Activated gamma-delta T cell treated with Interleukin-2 at 50 U/mL for 16 hours (primary cell): ENCODE data around the gene YIF1B.
A peak's percentile ranks its signal among the peaks of the same experiment; 100 is the strongest.

Source experiments
- DNase-seq: peaks from one replicate; pipeline ENCODE4 v3.0.0-alpha.2; 2020

Gene YIF1B

DNA sequence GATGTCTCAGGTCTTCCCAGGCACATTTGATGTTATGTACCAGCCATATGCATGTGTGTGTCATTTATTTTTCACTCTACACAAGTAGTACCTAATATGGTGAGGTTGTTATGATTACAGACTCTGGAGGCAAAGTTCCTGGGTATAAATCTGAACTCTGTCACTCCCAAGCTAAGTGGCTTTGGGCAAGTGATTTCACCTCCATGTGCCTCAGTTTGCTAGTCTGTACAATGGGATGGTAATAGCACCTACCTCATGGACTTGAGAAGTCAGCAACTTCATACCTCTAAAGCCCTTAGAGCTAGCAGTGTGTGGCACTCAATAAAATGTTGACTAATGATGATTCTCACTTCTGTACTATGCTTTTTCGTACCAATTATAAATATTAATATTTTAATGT, 16.0 kb upstream of the YIF1B start:
- no peak for DNase-seq

DNA sequence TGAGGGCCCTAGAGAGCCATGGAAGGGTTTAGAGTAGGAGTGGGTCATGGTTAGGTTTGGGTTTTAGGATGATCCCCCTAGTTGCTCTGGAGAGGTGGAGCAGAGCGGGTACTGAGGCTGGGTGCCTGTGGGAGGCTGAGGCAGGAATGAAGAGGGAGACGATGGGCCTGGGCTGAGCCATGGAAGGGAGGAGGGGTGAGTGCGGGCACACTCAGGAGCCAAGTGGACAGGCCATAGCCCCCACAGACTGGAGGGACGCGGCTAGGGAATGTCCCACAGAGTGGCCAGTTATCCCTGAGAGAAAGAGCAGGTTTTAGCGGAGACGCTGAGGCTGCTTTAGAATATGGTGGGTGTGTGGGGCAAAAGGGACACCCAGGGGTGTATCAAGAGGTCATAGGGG, 13.9 kb upstream of the YIF1B start:
- DNase-seq: no peak

DNA sequence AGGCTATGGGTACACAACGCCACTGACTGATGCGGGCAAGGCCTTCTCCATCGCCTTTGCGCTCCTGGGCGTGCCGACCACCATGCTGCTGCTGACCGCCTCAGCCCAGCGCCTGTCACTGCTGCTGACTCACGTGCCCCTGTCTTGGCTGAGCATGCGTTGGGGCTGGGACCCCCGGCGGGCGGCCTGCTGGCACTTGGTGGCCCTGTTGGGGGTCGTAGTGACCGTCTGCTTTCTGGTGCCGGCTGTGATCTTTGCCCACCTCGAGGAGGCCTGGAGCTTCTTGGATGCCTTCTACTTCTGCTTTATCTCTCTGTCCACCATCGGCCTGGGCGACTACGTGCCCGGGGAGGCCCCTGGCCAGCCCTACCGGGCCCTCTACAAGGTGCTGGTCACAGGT, 10.8 kb upstream of the YIF1B start:
- no peak for DNase-seq

DNA sequence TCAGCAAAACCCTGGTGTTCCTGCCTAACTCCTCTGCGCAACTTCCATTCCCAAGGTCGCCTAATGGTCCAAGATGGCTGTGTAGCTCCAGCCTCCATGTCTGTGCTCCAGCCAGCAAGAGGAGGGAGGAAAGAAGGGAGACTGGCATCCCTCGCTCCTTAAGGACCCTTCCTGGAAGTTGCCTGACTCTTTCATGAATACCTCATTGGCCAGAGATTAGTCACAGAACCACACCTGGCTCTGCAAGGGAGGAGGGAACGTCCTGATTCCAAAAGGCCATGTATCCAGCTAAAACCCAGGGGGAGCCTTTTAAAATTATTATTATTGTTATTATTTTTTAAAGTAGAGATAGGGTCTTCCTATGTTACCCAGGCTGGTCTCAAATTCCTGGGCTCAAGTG, 8.7 kb upstream of the YIF1B start:
- DNase-seq: no peak

DNA sequence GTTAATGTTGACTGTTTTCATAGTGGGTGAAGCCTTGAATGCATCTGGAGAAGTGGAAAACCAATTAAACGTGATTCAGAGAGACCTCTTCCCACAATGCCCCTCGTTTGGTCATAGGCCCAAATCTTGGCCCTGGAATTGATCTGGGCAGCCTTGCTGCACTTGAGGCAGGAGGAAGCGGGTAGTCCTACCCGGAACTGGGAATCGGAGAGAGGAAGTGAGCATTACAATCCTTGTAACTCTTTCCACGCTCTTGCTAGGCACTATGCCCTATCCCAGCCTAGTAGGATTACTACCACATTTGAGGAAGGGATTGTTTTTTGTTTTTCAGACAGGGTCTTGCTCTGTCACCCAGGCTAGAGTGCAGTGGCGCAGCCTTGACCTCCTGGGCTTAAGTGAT, 7.5 kb upstream of the YIF1B start:
- no peak for DNase-seq

DNA sequence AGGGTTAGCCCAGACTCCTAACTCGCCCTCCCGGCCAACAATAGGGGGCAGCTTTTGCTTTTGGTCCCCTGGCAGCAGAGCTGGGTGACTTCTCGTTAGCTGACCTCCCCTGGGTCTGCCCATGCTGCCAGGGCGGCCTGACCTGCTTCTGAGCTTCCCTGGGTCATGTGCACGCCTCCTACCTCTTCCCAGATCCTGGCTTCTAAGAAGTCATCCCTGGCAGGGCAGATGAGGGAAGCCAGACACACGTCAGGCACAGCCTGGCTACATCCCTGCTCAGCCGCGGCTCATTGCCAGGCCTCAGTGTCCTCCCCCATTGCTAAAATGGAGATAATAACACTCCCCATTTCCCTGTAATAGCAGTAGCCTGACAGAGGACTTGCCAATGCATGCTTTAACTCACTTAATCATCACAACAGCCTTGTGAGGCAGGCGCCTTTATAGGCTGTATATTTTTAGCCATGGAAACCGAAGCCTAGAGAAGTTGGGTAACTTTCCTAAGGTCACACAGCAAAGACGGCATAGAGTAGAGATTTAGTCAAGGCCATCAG, 6.0 kb upstream of the YIF1B start:
- no peak for DNase-seq

DNA sequence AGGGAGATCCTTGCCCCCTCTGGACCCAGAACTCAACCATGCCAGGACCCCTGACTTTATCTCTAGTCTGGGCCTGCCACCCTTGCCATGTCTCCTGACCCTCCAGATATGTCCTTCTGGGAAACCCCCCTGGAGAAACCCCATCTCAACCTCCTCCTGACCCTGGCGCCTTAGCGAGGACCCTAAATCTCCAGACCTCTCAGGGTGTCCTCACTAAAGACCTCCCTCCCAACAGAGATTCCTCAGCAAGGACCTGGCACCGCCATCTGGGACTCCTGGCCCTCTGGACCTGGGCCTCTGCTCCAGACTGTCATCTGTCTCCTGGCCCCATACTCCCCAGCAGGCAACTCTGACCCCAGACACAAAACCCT, 5.2 kb upstream of the YIF1B start:
- DNase-seq: no peak

DNA sequence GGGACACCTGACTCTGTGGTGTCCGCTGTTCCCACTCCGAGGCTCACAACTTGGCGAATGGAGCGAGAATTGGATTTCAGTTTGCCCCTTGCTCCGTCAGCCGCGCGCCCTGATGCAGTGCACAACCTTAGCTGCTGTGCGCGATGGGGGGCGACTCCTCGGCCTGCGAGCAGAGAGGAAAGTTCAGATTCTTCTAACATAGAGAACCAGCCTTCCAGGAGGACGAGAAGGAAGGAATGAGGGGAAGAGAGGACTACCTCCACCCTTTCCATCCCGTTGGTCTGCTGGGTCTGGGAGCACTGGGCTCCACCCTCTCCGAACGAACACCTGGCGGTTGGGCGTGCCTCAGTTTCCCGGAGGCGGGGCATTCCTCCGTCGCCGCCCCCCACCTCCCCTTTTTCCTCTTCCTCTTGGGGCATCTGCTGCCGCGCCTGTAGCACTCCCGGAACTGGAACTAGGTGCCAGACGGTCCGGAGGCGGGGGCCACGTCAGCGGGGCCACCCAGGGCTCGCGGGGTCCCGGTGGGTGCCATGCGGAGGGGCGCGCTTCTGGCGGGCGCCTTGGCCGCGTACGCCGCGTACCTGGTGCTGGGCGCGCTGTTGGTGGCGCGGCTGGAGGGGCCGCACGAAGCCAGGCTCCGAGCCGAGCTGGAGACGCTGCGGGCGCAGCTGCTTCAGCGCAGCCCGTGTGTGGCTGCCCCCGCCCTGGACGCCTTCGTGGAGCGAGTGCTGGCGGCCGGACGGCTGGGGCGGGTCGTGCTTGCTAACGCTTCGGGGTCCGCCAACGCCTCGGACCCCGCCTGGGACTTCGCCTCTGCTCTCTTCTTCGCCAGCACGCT, 3.9 kb upstream of the YIF1B start, which contains the start of gene KCNK6:
TSS of gene KCNK6 (plus strand) at position 425 of the 838 bp plus-strand sequence. CDS start at position 531, 106 bp downstream.
- DNase-seq: peak; percentile 35

DNA sequence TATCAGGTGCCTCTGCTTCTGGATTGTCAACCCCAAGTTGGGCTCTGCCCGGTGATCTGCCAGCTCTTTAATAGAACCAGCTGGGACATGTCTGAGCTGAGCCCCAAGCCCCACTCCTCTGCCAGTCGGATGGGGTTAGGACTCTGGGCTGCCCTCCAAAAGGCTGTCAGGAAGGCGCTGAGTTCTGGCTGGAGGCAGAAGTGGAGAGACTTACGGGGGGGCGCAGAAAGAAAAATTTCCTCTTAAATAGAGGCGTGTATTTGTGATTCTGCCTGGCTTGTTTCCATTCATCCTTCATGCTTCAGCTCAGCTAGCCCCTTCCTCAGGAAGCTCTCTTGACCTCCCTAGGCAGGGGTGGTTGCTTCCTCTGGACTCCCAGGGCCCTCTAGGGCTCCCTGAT, 2.9 kb upstream of the YIF1B start:
- DNase-seq: no peak

DNA sequence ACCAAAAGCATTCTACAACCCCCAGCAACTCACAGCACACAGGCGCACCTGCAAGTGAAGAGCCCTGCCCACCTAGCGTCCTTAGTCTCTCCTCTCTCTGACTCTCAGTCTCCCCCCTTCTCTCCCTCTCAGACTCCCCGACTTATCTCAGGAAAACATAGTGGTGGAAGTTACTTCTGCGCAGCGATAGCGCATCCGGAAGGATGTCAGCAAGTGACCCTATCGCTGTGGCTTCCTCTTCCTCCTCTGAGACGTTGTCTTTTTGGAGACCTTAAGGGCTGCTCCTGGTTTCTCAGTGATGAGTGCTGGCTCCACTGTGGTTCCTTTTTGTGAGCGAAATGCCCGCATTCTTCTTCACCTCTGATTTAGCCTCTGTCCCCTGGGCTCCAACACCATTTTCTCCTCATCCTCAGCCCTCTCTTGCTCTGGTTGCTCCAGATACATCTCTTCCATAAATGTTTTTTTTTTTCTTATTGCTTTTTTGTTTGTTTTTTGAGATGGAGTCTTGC, 1.4 kb upstream of the YIF1B start:
- DNase-seq: peak; percentile 12

DNA sequence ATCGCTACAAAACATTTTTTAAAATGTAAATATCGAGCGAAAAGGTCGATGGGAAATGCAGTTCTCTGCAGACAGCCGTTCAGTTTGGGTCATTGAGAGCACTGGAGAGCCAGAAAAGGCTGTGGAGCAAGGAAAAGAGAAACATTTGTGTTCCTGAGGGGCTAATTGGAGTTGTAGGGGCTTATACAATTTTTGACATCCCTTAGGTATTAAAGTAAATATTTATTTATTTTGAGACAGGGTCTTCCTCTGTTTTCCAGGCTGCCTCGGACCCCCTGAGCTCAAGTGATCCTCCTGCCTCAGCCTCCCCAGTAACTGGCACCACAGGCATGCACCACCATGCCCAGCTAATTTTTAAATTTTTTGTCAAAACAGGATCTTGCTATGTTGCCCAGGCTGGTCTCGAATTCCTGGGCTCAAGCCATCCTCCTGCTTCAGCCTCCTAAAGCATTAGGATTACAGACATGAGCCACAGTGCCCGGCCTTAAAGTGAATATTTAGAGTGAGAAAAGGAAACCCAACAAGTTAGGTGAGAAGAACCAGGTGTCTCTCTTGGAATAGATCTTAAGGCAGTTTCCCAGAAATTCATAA, 825 bp upstream of the YIF1B start:
- DNase-seq: no peak

DNA sequence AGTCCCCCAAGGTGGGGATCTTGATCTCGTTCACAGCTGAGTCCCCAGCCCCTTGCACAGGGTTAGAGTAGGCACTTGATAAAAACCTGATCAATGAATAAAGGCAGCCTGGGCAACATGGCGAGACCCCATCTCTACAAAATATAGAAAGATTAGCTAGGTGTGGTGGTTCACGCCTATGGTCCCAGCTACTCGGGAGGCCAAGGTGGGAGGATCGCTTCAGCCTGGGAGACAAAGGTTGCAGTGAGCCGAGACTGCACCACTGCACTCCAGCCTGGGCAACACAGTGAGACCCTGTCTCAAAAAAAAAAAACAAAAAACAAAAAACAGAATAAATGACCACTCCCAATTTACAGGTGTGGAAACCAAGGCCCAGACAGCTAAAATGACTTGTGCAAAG, 4.8 kb downstream of the YIF1B start:
- DNase-seq: no peak

DNA sequence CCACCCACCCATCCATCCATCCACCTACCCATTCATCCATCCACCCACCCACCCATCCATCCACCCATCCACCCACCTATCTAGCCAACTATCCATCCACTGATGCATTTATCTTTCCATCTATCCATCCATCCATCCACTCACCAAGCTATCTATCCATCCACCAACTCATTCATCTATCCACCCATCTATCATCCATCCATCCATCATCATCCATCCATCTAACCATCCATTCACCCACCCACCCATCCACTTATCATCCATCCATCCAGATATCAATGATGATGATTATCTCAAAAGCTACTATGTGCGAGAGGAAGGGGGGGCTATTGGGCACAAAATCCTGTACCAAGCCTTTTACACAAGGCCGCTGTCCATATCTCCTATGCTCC, 5.5 kb downstream of the YIF1B start:
- no peak for DNase-seq

DNA sequence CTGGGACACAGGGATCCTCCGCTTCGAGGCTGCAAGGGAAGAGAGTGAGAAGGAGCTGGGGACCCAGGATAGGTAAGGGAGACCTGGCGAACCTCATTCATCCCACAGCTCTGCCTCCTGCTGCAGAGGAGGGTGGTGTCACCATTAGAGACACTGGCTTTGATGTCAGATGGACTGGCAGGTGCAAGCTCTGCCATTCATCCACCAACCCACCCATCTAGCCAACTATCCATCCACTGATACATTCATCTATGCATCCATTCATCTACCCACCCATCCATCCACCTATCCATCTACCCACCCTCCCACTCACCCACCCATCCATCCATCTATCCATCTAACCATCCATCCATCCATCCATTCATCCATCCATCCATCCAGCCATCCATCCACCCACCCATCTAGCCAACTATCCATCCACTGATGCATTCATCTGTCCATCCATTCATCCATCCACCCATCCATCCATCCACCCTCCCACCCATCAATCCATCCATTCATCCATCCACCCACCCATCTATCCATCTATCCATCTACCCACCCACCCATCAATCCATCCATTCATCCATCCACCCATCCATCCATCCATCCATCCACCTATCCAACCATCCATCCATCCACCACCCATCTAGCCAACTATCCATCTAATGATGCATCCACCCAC, 6.0 kb downstream of the YIF1B start:
- no peak for DNase-seq

DNA sequence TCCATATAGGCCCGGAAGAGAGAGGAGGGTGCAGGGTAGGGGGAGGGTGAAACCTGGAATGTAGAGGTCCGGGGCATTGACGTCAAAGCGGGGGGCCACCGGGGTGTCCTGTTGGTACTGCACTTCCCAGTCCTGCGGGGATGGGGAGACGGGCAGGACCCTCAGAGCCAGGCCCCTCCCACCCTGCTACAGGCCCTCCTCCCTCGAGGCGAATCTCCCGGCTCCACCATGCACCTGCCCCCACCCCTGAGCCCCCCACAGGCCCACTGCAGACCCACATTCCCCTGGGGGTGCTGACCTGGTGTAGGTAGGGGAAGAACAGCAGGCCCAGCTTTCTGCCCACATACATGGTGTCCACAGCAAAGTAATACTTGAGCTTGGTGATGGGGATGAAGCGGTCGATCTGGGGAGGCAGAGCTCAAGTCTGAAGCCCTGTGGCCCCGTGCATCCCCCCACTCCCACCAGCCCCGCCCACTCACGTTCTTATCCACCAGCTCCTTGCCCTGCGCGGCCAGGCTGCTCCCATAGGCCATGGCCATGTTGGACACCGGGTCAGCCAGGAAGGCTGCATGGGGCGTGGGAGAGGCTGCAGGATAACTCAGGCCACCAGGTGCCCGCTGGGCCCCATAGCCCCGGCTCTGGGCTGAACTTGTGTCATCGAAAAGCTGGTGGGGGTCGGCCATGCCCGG, 6.7 kb downstream of the YIF1B start:
- no peak for DNase-seq

DNA sequence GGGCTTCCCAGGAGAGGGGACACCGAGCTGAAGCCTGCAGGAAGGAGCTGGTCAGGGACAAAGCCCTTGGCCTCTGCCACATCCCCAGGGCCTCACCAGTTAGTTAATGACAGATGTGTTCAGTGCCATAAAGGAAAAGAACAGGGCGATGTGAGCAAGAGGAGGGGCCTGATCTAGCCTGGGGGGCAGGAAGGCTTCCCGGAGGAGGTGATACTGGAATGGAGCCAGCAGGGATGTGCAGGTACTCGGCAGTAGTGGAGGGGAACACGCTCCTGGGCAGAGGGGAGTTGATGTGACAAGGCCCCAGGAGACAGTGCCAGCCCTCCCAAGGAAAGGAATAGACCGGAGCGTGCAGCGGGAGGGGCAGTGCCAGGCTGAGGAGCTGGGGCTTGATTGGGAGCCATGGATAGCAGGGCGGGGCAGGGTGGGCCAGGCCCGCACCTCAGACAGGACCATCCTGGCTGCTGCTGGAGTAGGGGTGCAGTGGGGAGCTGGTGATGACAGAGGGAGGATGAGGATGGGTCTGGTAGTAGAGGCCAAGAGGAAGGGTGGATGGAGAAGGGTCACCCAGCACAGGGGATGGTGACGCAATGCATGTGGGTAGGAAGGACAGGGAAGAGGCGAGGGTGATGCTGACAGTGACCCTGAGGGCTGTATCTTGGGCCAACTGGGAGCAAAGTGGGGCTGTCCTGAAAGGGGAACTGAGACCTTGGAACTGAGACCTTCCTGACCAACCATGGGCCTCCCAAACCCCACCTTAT, 7.6 kb downstream of the YIF1B start:
- DNase-seq: no peak

DNA sequence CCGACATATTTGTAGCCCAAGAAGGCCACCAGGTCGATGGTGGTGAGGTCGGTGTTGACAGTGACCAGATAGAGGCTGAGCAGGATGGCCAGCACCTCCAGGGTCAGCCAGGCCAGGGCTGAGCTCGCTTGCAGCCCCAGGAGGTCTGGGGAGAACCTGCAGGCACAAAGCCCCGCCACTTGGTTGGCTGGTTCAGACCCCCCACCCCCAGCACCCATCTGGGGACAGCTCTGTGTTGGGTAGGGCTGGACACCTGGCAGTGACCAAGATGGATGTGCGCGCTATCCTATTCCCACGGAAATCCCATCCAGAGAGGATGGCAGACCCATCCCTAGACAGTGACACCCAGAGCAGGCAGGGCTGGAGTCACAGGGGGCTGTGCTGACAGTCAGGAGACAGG, 8.2 kb downstream of the YIF1B start:
- no peak for DNase-seq

DNA sequence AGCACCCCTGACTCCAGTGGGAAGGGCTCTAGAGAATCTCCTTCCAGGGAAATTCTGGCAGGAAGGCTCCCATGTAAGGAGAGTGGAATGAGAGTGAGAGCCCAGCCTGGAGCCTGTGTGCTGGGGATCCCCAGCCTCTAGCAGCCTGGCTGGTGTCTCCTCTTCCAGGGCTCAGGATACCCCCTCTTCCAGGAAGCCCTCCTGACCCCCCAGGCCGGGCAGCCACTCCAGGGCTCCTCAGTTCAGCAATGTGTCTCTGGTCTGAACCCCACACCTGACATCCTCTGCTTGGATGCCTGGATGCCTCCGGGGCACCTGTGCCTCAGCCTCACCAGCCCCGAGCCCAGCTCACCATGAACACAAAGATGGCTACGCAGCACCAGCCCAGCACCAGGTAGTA, 8.7 kb downstream of the YIF1B start:
- DNase-seq: no peak

DNA sequence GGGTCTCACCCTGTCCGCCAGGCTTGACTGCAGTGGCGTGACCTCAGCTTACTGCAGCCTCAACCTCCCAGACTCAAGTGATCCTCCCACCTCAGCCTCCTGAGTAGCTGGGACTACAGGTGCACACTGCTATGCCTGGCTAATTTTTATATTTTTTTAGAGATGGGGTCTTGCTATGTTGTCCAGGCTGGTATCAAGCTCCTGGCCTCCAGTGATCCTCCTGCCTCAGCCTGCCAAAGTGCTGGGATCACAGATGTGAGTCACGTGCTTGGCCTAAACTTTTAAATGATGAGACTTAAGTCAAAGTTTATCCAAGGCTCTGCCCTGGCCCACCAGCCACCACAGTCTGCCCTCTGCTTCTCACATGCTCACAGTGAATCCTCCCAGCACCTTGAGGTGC, 9.5 kb downstream of the YIF1B start:
- no peak for DNase-seq

DNA sequence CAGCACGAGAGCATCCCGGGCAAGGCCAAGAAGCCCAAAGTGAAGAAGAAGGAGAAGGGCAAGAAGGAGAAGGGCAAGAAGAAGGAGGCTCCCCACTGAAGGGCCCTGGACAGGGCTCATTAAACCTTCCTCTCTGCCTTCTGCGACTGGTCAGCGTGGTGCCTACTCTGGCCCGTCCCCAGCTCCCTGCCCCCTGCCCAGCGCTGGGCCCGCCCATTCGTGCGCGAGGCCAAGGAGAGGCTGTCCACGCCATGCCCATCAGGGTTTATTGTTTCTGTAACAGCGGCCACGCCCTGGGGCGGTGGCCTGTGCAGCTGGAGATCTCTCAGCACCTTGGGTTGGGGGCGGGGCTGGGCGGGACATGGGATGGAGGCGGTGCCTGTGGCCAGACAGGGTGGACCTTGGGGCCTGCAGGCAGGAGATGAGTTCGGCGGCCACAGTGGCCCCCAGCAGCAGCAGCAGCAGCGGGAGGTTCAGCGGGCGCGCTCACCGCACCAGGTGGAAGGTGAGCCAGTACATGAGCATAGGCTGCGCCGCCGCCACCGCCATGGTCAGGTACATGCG, 10.8 kb downstream of the YIF1B start:
- DNase-seq: no peak

DNA sequence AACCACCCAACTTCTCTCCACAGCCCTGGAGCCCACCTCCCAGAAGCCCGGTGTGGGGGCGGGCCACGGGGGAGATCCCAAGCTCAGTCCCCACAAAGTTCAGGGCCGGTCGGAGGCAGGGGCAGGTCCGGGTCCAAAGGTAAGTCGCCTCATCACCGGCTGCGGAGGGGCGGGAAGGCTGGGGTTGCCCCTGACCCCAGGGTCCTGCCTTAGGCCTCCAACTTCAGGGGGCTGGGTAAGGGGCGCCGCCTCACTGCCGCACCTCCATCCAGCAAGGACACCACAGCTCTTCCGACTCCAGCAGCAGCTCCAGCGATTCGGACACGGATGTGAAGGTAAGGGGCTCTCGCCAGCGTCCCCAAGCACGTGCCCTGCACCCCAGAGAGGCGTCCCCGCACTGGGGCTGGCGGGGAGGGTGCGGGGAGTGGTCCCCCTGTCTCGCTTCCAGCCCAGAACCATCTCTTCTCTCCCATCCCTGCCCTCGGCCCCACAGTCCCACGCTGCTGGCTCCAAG, 11.3 kb downstream of the YIF1B start:
- DNase-seq: no peak
